Choroid plexus epithelial cell (primary cell): ENCODE measurements around the gene ERC2.
A peak's percentile ranks its signal among the peaks of the same experiment; 100 is the strongest.

Experiments
- DNase-seq: peaks from one replicate; pipeline ENCODE4 v3.0.0-alpha.2; 2010; ENCODE audit warnings: low read depth
- H3K4me3 ChIP-seq: 2 replicates; pipeline ENCODE4 v1.5.1; 2011; ENCODE audit warnings: low read depth, mild to moderate bottlenecking, control low read depth, low read length, moderate library complexity
- CTCF ChIP-seq: conservative IDR thresholded peaks from 2 replicates; pipeline ENCODE4 v1.5.1; 2011; ENCODE audit warnings: low read depth, mild to moderate bottlenecking, control low read depth, inconsistent platforms, low read length, moderate library complexity

The ERC2 gene

GRCh38 chr3:55669133-55669532, 799.1 kb downstream of the ERC2 start:
- TF ChIP-seq CTCF: no peak

GRCh38 chr3:55668359-55668758, 799.9 kb downstream of the ERC2 start:
- H3K4me3 ChIP-seq: no peak overlapping the region
- DNase-seq: peak; percentile 33
- no peak for TF ChIP-seq CTCF

More at GRCh38 chr3:55669133-55669532, 799.1 kb downstream of the ERC2 start:
- DNase-seq: no peak
- H3K4me3 ChIP-seq: no peak overlapping the region

- H3K4me3 ChIP-seq: no peak overlapping the region
- no peak for DNase-seq
- TF ChIP-seq CTCF: no peak
These were observed 803.9 kb downstream of the ERC2 start for GRCh38 chr3:55664387-55664786.

- no peak for TF ChIP-seq CTCF
- H3K4me3 ChIP-seq: no peak overlapping the region
- DNase-seq: peak; percentile 69
These were observed 805.6 kb downstream of the ERC2 start for GRCh38 chr3:55662683-55663082.

- TF ChIP-seq CTCF: no peak
- no peak for DNase-seq
- H3K4me3 ChIP-seq: no peak overlapping the region
These were observed 806.7 kb downstream of the ERC2 start for GRCh38 chr3:55661571-55661970.

- DNase-seq: no peak
- H3K4me3 ChIP-seq: no peak overlapping the region
- no peak for TF ChIP-seq CTCF
These were observed 807.1 kb downstream of the ERC2 start for GRCh38 chr3:55661141-55661540.

GRCh38 chr3:55660642-55661041, 807.6 kb downstream of the ERC2 start:
- TF ChIP-seq CTCF: no peak
- DNase-seq: no peak
- H3K4me3 ChIP-seq: no peak overlapping the region
